Heart left ventricle (tissue), 16 donors: ENCODE results near the gene ANKH. TPM values are rescaled to one million over a fixed set of nuclear protein-coding genes. Genes with fewer than 3 reads are reported as not detected.
A peak's percentile ranks its signal among the peaks of the same experiment; 100 is the strongest.

Experiments used
- ATAC-seq, 4 donors: fragments of 200-7000 bp; cut with Tn5 transposase; one replicate each; pipeline ENCODE4 v1.9.1; 2020 to 2022; ENCODE audit warnings: moderate library complexity in 4 of 4, mild to moderate bottlenecking in 3 of 4, moderate number of reproducible peaks in 1 of 4
- DNase-seq, 5 donors: peaks; one replicate each; pipeline ENCODE4 v3.0.0-alpha.2; 2020
- H3K27ac ChIP-seq, 12 donors: fragments of 200-600 bp; sonication (generic) in 4 of 12; one replicate each; pipeline versions ENCODE4 v1.5.0 to v1.8.0; 2016 to 2022; ENCODE audit warnings: mild to moderate bottlenecking in 2 of 12
- H3K27me3 ChIP-seq, 9 donors: fragments of 200-600 bp; sonication (generic) in 2 of 9; one replicate each; pipeline versions ENCODE4 v1.5.1 to v1.8.0; 2016 to 2022; ENCODE audit warnings: mild to moderate bottlenecking in 3 of 9
- H3K36me3 ChIP-seq, 9 donors: fragments of 200-600 bp; sonication (generic) in 2 of 9; one replicate each; pipeline versions ENCODE4 v1.5.0 to v1.8.0; 2018 to 2022; ENCODE audit warnings: mild to moderate bottlenecking in 2 of 9
- H3K4me1 ChIP-seq, 12 donors: fragments of 200-600 bp; sonication (generic) in 4 of 12; one replicate each; pipeline versions ENCODE4 v1.5.0 to v1.8.0; 2016 to 2022; ENCODE audit warnings: mild to moderate bottlenecking in 3 of 12
- H3K4me3 ChIP-seq, 12 donors: fragments of 200-600 bp; sonication (generic) in 4 of 12; one replicate each; pipeline versions ENCODE4 v1.5.0 to v1.8.0; 2017 to 2022; ENCODE audit warnings: mild to moderate bottlenecking in 9 of 12, moderate library complexity in 4 of 12
- H3K9me3 ChIP-seq, 12 donors: fragments of 200-600 bp; sonication (generic) in 4 of 12; one replicate each; pipeline versions ENCODE4 v1.5.0 to v1.8.0; 2016 to 2022; ENCODE audit warnings: mild to moderate bottlenecking in 1 of 12
- CTCF ChIP-seq, 12 donors: fragments of 200-600 bp; sonication (generic) in 4 of 12; IDR thresholded peaks; one replicate each; pipeline versions ENCODE4 v1.5.0 to v1.8.0; 2018 to 2022; ENCODE audit warnings: antibody characterized with exemption in 12 of 12, mild to moderate bottlenecking in 5 of 12
- POLR2A ChIP-seq, 2 donors: fragments of 450-650 bp; IDR thresholded peaks; one replicate each; pipeline ENCODE4 v1.6.1; 2017; ENCODE audit warnings: antibody characterized with exemption in 2 of 2, mild to moderate bottlenecking in 2 of 2, moderate library complexity in 2 of 2
- WGBS, 4 donors: extraction: QIAGEN DNeasy Blood & Tissue Kit in 2 of 4; methylation state at CpG; one replicate each; pipeline versions ENCODE4 v1.1.5 to v1.1.7; 2013 to 2018; 5-methylcytosine and 5-hydroxymethylcytosine counted together
- intact Hi-C, 10 donors: fragments of 100-400 bp; cut with DNase I; formaldehyde crosslinking; loops; one replicate each; pipeline versions ENCODE4 v1.11.1 to v1.14.2; 2022
- polyA plus RNA-seq, 2 donors: library from polyadenylated mRNA; stranded (reverse); fragments of 200-250 nt; gene quantifications; one replicate each; pipeline ENCODE4 v1.2.3, GENCODE V29; 2013
- total RNA-seq, 9 donors: library from RNA; depleted of rRNA in 2 of 9; stranded (reverse); fragments of >200 nt in 2 of 9; fragmentation: NEBNext Ultra II Directional in 3 of 9; extraction: Animal tissue kit (Norgen Biotek cat#: 25700) in 3 of 9; gene quantifications; one replicate each; pipeline versions ENCODE4 v1.1.0 to v1.2.4, GENCODE V29; 2016 to 2023
- donor health status: ischemic (EF 13 %, LVEDD 7.1; RV severe dilation, severe dysfunction).
- donor health status: healthy with polysubstance abuse.
- donor health status: DM: no; HTN: yes; CAD: no.
- donor health status: DM: no; HTN: no; CAD: no.
- donor health status: ischemic (EF 25% LVEDD 6.9; RV normal size, moderate dysfunction).
- donor health status: ischemic (EF 25% LVEDD 5.7; RV mildly dilated, moderate dysfunction).
- donor health status: healthy.
- donor health status: DM: yes; HTN: yes; CAD: no.
- donor health status: ischemic (EF 35%, LVEDD 5.7; RV mildly dilated, moderate dysfunction).
- donor health status: nonischemic (EF 11% LVEDD 7.7; RV severe dilation, severe dysfunction).
- donor health status: DM: yes; HTN: yes; CAD: no.
- donor health status: PGD.
- donor health status: ischemic (EF 29% LVEDD 5.4; RV normal size, mild dysfunction).
- donor health status: nonischemic (EF 23%, LVEDD 6.1; RV moderate dilation, normal function).

The ANKH gene
- total and polyA plus RNA-seq, 11 donors = 54.1 to 260 (median 168) TPM

- no peaks in the 10 kb centered on the region for H3K27me3 ChIP-seq
- peaks cover 4 to 85% (median 64%) of the 10 kb centered on the region in 12 donors for H3K4me1 ChIP-seq
- no peak overlapping the region for H3K4me3 ChIP-seq
- peaks cover 0 to 12% (median 0%) of the 10 kb centered on the region in 9 donors for H3K36me3 ChIP-seq
- no peaks in the 10 kb centered on the region for H3K9me3 ChIP-seq
- 74 to 77% (median 76%) methylated on average over 9 of the region's 9 CpGs for WGBS, 4 donors
- no peak for TF ChIP-seq CTCF (IDR thresholded peaks at IDR 0.05)
- no peak for TF ChIP-seq POLR2A (IDR thresholded peaks at IDR 0.05)
- ATAC-seq = peak; percentile 2 to 28 (median 14)
- peak overlapping the region in 6 of 12 donors; percentile 6 to 72 (median 34) for H3K27ac ChIP-seq
- intact Hi-C loops = no loop called here
- peak in 1 of 5 donors; percentile 45 for DNase-seq
Measured at GRCh38 chr5:14672484-14673394, 198.8 kb downstream of the ANKH start.

GRCh38 chr5:14672082-14672481 is 199.5 kb downstream of the ANKH start:
- Histone ChIP-seq H3K27me3 (no peaks in the 10 kb centered on the region), H3K4me1 (peaks cover 4 to 87% (median 68%) of the 10 kb centered on the region in 12 donors), H3K36me3 (peaks cover 0 to 12% (median 0%) of the 10 kb centered on the region in 9 donors), H3K9me3 (no peaks in the 10 kb centered on the region), H3K4me3 (no peak overlapping the region), H3K27ac (peak overlapping the region in 4 of 12 donors; percentile 20 to 72 (median 46))
- WGBS, 4 donors = 59 to 74% (median 70%) methylated on average over 4 of the region's 4 CpGs
- intact Hi-C loops = no loop called here
- DNase-seq = no peak
- peak in 3 of 4 donors; percentile 9 to 26 (median 15) for ATAC-seq
- TF ChIP-seq POLR2A (IDR thresholded peaks at IDR 0.05) (no peak), CTCF (IDR thresholded peaks at IDR 0.05) (no peak)

- Histone ChIP-seq H3K27me3 (no peaks in the 10 kb centered on the region), H3K27ac (peak overlapping the region in 4 of 12 donors; percentile 1 to 72 (median 46)), H3K9me3 (no peaks in the 10 kb centered on the region), H3K4me1 (peaks cover 3 to 91% (median 71%) of the 10 kb centered on the region in 12 donors), H3K4me3 (no peak overlapping the region), H3K36me3 (peaks cover 0 to 12% (median 0%) of the 10 kb centered on the region in 9 donors)
- WGBS, 4 donors = 60 to 75% (median 71%) methylated on average over 2 of the region's 2 CpGs
- intact Hi-C loops = no loop called here
- ATAC-seq = no peak
- no peak for TF ChIP-seq CTCF (IDR thresholded peaks at IDR 0.05)
- no peak for TF ChIP-seq POLR2A (IDR thresholded peaks at IDR 0.05)
- no peak for DNase-seq
Measured at GRCh38 chr5:14671414-14671813, 200.2 kb downstream of the ANKH start.

GRCh38 chr5:14669975-14670374 is 201.6 kb downstream of the ANKH start:
- no peaks in the 10 kb centered on the region for H3K27me3 ChIP-seq
- peaks cover 0 to 12% (median 0%) of the 10 kb centered on the region in 9 donors for H3K36me3 ChIP-seq
- peaks cover 0 to 88% (median 67%) of the 10 kb centered on the region in 12 donors for H3K4me1 ChIP-seq
- intact Hi-C loops = no loop called here
- no peak overlapping the region for H3K4me3 ChIP-seq
- ATAC-seq (no peak), DNase-seq (no peak)
- 68 to 84% (median 73%) methylated on average over 1 of the region's 1 CpG for WGBS, 4 donors
- TF ChIP-seq POLR2A (IDR thresholded peaks at IDR 0.05) = no peak
- TF ChIP-seq CTCF (IDR thresholded peaks at IDR 0.05) = no peak
- no peaks in the 10 kb centered on the region for H3K9me3 ChIP-seq
- H3K27ac ChIP-seq = no peak overlapping the region
